ENCODE results near the gene KRT77. TPM values are rescaled to one million over a fixed set of nuclear protein-coding genes. Genes with fewer than 3 reads are reported as not detected.

The KRT77 gene
- total and polyA plus RNA-seq, 7 donors: 0.01 to 0.04 TPM; not detected in 5

- TF ChIP-seq CTCF (IDR thresholded peaks at IDR 0.05): no peak
These were observed 4.0 kb downstream of the KRT77 start for GRCh38 chr12:52699373-52699772.

GRCh38 chr12:52698651-52699340, 4.5 kb downstream of the KRT77 start:
- ATAC-seq (no peak), DNase-seq (no peak)
- peaks cover 0 to 19% (median 0%) of the 10 kb centered on the region in 3 donors for H3K27me3 ChIP-seq (ENCODE audit: insufficient read depth in 3 of 3, low read length in 2 of 3)
- H3K4me1 ChIP-seq: no peaks in the 10 kb centered on the region
- 54 to 62% (median 55%) methylated on average over 11 of the region's 11 CpGs for WGBS, 3 donors
- TF ChIP-seq CTCF (IDR thresholded peaks at IDR 0.05): no peak
- H3K9me3 ChIP-seq: no peaks in the 10 kb centered on the region
- no peak overlapping the region for H3K27ac ChIP-seq
- no peak overlapping the region for H3K4me3 ChIP-seq
- no peaks in the 10 kb centered on the region for H3K36me3 ChIP-seq (ENCODE audit: insufficient read depth in 1 of 2, low read depth in 1 of 2)
- intact Hi-C loops (cut with DNase I): no loop called here

More at GRCh38 chr12:52699373-52699772, 4.0 kb downstream of the KRT77 start:
- Histone ChIP-seq H3K4me1 (no peaks in the 10 kb centered on the region), H3K9me3 (no peaks in the 10 kb centered on the region), H3K4me3 (no peak overlapping the region), H3K27me3 (ENCODE audit: insufficient read depth in 3 of 3, low read length in 2 of 3) (peaks cover 0 to 19% (median 0%) of the 10 kb centered on the region in 3 donors), H3K27ac (no peak overlapping the region), H3K36me3 (ENCODE audit: insufficient read depth in 1 of 2, low read depth in 1 of 2) (no peaks in the 10 kb centered on the region)
- no peak for ATAC-seq
- 78 to 83% (median 79%) methylated on average over 2 of the region's 2 CpGs for WGBS, 3 donors
- no peak for DNase-seq
- intact Hi-C loops (cut with DNase I): no loop called here

GRCh38 chr12:52697058-52697582, 6.2 kb downstream of the KRT77 start:
- TF ChIP-seq CTCF (IDR thresholded peaks at IDR 0.05): no peak
- H3K27ac ChIP-seq: no peak overlapping the region
- ATAC-seq: no peak
- intact Hi-C loops (cut with DNase I): no loop called here
- 40 to 66% (median 65%) methylated on average over 2 of the region's 2 CpGs for WGBS, 3 donors
- no peaks in the 10 kb centered on the region for H3K36me3 ChIP-seq (ENCODE audit: insufficient read depth in 1 of 2, low read depth in 1 of 2)
- peaks cover 0 to 30% (median 9%) of the 10 kb centered on the region in 3 donors for H3K27me3 ChIP-seq (ENCODE audit: insufficient read depth in 3 of 3, low read length in 2 of 3)
- no peak for DNase-seq
- H3K4me3 ChIP-seq: no peak overlapping the region
- no peaks in the 10 kb centered on the region for H3K9me3 ChIP-seq
- no peaks in the 10 kb centered on the region for H3K4me1 ChIP-seq

- intact Hi-C loops (cut with DNase I): no loop called here
- Histone ChIP-seq H3K9me3 (no peaks in the 10 kb centered on the region), H3K27me3 (ENCODE audit: insufficient read depth in 3 of 3, low read length in 2 of 3) (peaks cover 0 to 30% (median 12%) of the 10 kb centered on the region in 3 donors), H3K27ac (no peak overlapping the region), H3K36me3 (ENCODE audit: insufficient read depth in 1 of 2, low read depth in 1 of 2) (no peaks in the 10 kb centered on the region), H3K4me3 (no peak overlapping the region), H3K4me1 (no peaks in the 10 kb centered on the region)
- WGBS, 3 donors: 32 to 60% (median 47%) methylated on average over 3 of the region's 3 CpGs
- no peak for TF ChIP-seq CTCF (IDR thresholded peaks at IDR 0.05)
- no peak for DNase-seq
- ATAC-seq: no peak
These were observed 6.7 kb downstream of the KRT77 start for GRCh38 chr12:52696588-52696987.
